ENCODE measurements around the gene C2orf92.

DNA sequence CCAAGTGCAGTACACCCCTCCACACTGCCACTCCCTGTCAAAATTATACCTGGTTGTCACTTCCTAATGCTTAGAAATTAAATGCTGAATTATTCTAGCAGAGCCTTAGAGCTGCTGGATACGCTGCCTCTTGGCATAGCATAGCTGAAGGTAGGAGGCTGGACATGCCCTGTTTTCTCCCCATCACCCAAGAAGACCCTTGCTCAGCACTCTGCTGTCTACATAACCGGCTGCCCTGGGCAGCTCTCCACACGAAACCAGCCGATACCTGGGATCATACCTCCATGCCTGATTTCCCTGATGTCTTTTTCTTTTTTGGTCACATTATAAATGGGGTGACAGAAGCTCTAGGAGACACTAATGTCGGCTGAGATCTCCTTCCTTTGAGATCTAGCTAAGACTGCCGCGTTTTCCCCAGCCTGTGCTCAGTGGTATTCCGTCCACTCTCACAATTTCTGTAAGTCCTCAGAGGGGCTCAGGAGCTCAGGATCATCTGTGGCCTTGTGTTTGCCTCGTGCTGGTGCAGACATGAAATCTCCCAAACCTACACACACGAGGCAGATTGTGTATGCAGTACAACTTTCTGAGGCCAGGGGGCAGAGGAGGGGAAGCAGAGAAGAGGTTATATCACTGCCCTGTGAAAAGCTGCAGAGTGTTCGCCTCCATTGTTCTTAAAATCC lies 30.4 kb downstream of the C2orf92 start:
- TF ChIP-seq ZNF530 (tag by site-specific recombination; IDR thresholded peaks at IDR 0.05; ENCODE audit: low read depth) (no peak), CTCF (tag by site-specific recombination; IDR thresholded peaks at IDR 0.05) (no peak), PRDM1 (tag by site-specific recombination; IDR thresholded peaks at IDR 0.05) (no peak), WT1 (tag by site-specific recombination; IDR thresholded peaks at IDR 0.05) (no peak), YY1 (tag by site-specific recombination; IDR thresholded peaks at IDR 0.05) (no peak), ZNF2 (tag by site-specific recombination; IDR thresholded peaks at IDR 0.05) (no peak), ZBTB49 (tag by site-specific recombination; IDR thresholded peaks at IDR 0.05; ENCODE audit: low read depth) (no peak)
- TF ChIP-seq, protein P1, sequence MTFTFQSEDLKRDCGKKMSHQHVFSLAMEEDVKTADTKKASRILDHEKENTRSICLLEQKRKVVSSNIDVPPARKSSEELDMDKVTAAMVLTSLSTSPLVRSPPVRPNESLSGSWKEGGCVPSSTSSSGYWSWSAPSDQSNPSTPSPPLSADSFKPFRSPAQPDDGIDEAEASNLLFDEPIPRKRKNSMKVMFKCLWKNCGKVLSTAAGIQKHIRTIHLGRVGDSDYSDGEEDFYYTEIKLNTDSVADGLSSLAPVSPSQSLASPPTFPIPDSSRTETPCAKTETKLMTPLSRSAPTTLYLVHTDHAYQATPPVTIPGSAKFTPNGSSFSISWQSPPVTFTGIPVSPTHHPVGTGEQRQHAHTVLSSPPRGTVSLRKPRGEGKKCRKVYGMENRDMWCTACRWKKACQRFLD (tag by site-specific recombination; IDR thresholded peaks at IDR 0.05) = no peak
